Gastrocnemius medialis (tissue), 4 donors: ENCODE measurements around the gene NAA30.

ENCODE experiments used
- CTCF ChIP-seq, 5 experiments: fragments of 450-650 bp in 3 of 5; fragments of 200-600 bp in 2 of 5; sonication (generic) in 2 of 5; IDR thresholded peaks in 4 of 5; conservative IDR thresholded peaks in 1 of 5; 1 replicate in 4 of 5; 2 replicates in 1 of 5; pipeline ENCODE4 v1.5.1; 2016 to 2019; ENCODE audit warnings: antibody characterized with exemption in 5 of 5, mild to moderate bottlenecking in 3 of 5, moderate library complexity in 3 of 5
- POLR2A ChIP-seq, 2 donors: fragments of 450-650 bp; IDR thresholded peaks; one replicate each; pipeline ENCODE4 v1.6.1; 2017; ENCODE audit warnings: antibody characterized with exemption in 2 of 2, mild to moderate bottlenecking in 2 of 2, moderate library complexity in 2 of 2

- no peak for TF ChIP-seq CTCF (IDR thresholded peaks at IDR 0.05 in 4 of 5, conservative IDR thresholded peaks at IDR 0.05 in 1 of 5)
- no peak for TF ChIP-seq POLR2A (IDR thresholded peaks at IDR 0.05)
These were observed 2.4 kb downstream of the NAA30 start for GRCh38 chr14:57392830-57393229.
